Caco-2 (cell line): ENCODE data around the gene SNRPD3. TPM values are rescaled to one million over a fixed set of nuclear protein-coding genes. Genes with fewer than 3 reads are reported as not detected.

Experiments used
- BruUV-seq: library from RNA; stranded (reverse); fragments of 400-500 nt; replicated peaks from 2 replicates; lab custom pipeline; 2021; lab: Mats Ljungman, UMichigan
- CTCF ChIA-PET: fragments of 300-600 bp; sonication (Branson Sonifier 250); formaldehyde crosslinking; loops from one replicate; lab custom pipeline; 2022; ENCODE audit warnings: antibody characterized with exemption; lab: Charles Lee
- POLR2A ChIA-PET: fragments of 300-600 bp; sonication (Branson Sonifier 250); formaldehyde crosslinking; loops from one replicate; lab custom pipeline; 2022; ENCODE audit warnings: antibody characterized with exemption; lab: Charles Lee
- DNase-seq, 2 experiments: peaks; one replicate each; pipeline versions ENCODE4 v3.0.0 to v3.0.0-alpha.2; 2020 to 2022
- H3K27me3 ChIP-seq: replicated peaks from 2 replicates; pipeline ENCODE4 v1.6.0; 2011; ENCODE audit warnings: low read length; ENCODE audit not compliant: control insufficient read depth, insufficient read depth
- H3K36me3 ChIP-seq: 2 replicates; pipeline ENCODE4 v1.5.1; 2011; ENCODE audit warnings: low read length; ENCODE audit not compliant: control insufficient read depth, insufficient read depth
- H3K4me1 ChIP-seq: fragments of 250-450 bp; sonication (Bioruptor Pico); 2 replicates; pipeline ENCODE4 v1.5.1; 2020; ENCODE audit warnings: mild to moderate bottlenecking
- H3K4me3 ChIP-seq: 2 replicates; pipeline ENCODE4 v1.5.1; 2011; ENCODE audit warnings: low read depth, mild to moderate bottlenecking, control low read depth, low read length
- H3K9me3 ChIP-seq: fragments of 250-450 bp; sonication (Bioruptor Pico); 2 replicates; pipeline ENCODE4 v1.5.1; 2020; ENCODE audit warnings: mild to moderate bottlenecking, moderate library complexity
- H3K27ac Mint-ChIP-seq: one replicate; pipeline ENCODE4 v1.8.0; 2022; ENCODE audit warnings: mixed read lengths; ENCODE audit not compliant: unreplicated experiment
- H3K27me3 Mint-ChIP-seq: one replicate; pipeline ENCODE4 v1.8.0; 2022; ENCODE audit warnings: mixed read lengths; ENCODE audit not compliant: insufficient read depth, unreplicated experiment
- H3K36me3 Mint-ChIP-seq: one replicate; pipeline ENCODE4 v1.8.0; 2022; ENCODE audit warnings: mild to moderate bottlenecking, mixed read lengths; ENCODE audit not compliant: insufficient read depth, unreplicated experiment
- H3K4me1 Mint-ChIP-seq: one replicate; pipeline ENCODE4 v1.8.0; 2022; ENCODE audit warnings: low read depth, mixed read lengths; ENCODE audit not compliant: unreplicated experiment
- H3K4me3 Mint-ChIP-seq: one replicate; pipeline ENCODE4 v1.8.0; 2022; ENCODE audit warnings: mild to moderate bottlenecking, moderate library complexity, mixed read lengths; ENCODE audit not compliant: unreplicated experiment
- H3K9me3 Mint-ChIP-seq: one replicate; pipeline ENCODE4 v1.8.0; 2022; ENCODE audit warnings: mixed read lengths; ENCODE audit not compliant: unreplicated experiment
- intact Hi-C: fragments of 100-400 bp; cut with micrococcal nuclease; formaldehyde crosslinking; loops from one replicate; pipeline ENCODE4 v1.10.0; 2022; ENCODE audit not compliant: unreplicated experiment
- total RNA-seq: library from RNA; stranded (reverse); gene quantifications from 2 replicates; pipeline ENCODE4 v1.2.3, GENCODE V29; 2022
- TF ChIP-seq, protein P1 (sequence below), 2 experiments: fragments of 200-600 bp in 1 of 2; IDR thresholded peaks; 1 replicate in 1 of 2; 2 replicates in 1 of 2; pipeline versions ENCODE4 v1.5.1 to v1.8.0; 2011 to 2022; ENCODE audit warnings: antibody characterized with exemption in 1 of 2, control low read depth in 1 of 2, inconsistent platforms in 1 of 2, low read depth in 1 of 2, low read length in 1 of 2, mild to moderate bottlenecking in 1 of 2, moderate library complexity in 1 of 2; ENCODE audit not compliant: insufficient read depth in 1 of 2, severe bottlenecking in 1 of 2, unreplicated experiment in 1 of 2

The SNRPD3 gene
- total RNA-seq, 1 experiment from 2014 or later, result 202 TPM

GRCh38 chr22:24584871-24585411 is 29.1 kb downstream of the SNRPD3 start:
- Mint-ChIP-seq H3K36me3 (peaks cover 22% of the 10 kb centered on the region), H3K27ac (no peak overlapping the region), H3K9me3 (no peaks in the 10 kb centered on the region), H3K4me1 (peaks cover 14% of the 10 kb centered on the region), H3K27me3 (no peaks in the 10 kb centered on the region), H3K4me3 (no peak overlapping the region)
- TF ChIP-seq, protein P1, sequence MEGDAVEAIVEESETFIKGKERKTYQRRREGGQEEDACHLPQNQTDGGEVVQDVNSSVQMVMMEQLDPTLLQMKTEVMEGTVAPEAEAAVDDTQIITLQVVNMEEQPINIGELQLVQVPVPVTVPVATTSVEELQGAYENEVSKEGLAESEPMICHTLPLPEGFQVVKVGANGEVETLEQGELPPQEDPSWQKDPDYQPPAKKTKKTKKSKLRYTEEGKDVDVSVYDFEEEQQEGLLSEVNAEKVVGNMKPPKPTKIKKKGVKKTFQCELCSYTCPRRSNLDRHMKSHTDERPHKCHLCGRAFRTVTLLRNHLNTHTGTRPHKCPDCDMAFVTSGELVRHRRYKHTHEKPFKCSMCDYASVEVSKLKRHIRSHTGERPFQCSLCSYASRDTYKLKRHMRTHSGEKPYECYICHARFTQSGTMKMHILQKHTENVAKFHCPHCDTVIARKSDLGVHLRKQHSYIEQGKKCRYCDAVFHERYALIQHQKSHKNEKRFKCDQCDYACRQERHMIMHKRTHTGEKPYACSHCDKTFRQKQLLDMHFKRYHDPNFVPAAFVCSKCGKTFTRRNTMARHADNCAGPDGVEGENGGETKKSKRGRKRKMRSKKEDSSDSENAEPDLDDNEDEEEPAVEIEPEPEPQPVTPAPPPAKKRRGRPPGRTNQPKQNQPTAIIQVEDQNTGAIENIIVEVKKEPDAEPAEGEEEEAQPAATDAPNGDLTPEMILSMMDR (IDR thresholded peaks at IDR 0.05; ENCODE audit: insufficient read depth in 1 of 2, low read depth in 1 of 2, low read length in 1 of 2, severe bottlenecking in 1 of 2, unreplicated experiment in 1 of 2), result no peak
- H3K27me3 ChIP-seq, result no peaks in the 10 kb centered on the region
- H3K9me3 ChIP-seq, result no peaks in the 10 kb centered on the region
- ChIA-PET CTCF (no interaction called here), POLR2A (interaction anchor here (0.5 kb wide), 1 partner anchor 50 kb away, joined by 12 read pairs; no protein-coding TSS in a partner anchor)
- peaks cover 8% of the 10 kb centered on the region for H3K4me1 ChIP-seq
- no TSS peak for BruUV-seq
- H3K4me3 ChIP-seq, result no peak overlapping the region
- intact Hi-C loops, result no loop called here
- DNase-seq, result no peak
- no peaks in the 10 kb centered on the region; the same call in 1 of the 2 replicates for H3K36me3 ChIP-seq

- intact Hi-C loops, result no loop called here
- H3K9me3 Mint-ChIP-seq, result no peaks in the 10 kb centered on the region
- H3K4me3 Mint-ChIP-seq, result no peak overlapping the region
- POLR2A ChIA-PET, result interaction anchor here (0.5 kb wide), 1 partner anchor 50 kb away, joined by 12 read pairs; no protein-coding TSS in a partner anchor
- H3K4me3 ChIP-seq, result no peak overlapping the region
- TF ChIP-seq, protein P1 (IDR thresholded peaks at IDR 0.05; ENCODE audit: insufficient read depth in 1 of 2, low read depth in 1 of 2, low read length in 1 of 2, severe bottlenecking in 1 of 2, unreplicated experiment in 1 of 2), result no peak
- DNase-seq, result no peak
- no peaks in the 10 kb centered on the region for H3K27me3 ChIP-seq
- H3K36me3 Mint-ChIP-seq, result peaks cover 21% of the 10 kb centered on the region
- H3K27me3 Mint-ChIP-seq, result no peaks in the 10 kb centered on the region
- no peak overlapping the region for H3K27ac Mint-ChIP-seq
- H3K4me1 Mint-ChIP-seq, result peaks cover 9% of the 10 kb centered on the region
- CTCF ChIA-PET, result no interaction called here
- BruUV-seq, result no TSS peak
- H3K9me3 ChIP-seq, result no peaks in the 10 kb centered on the region
- H3K4me1 ChIP-seq, result peaks cover 3% of the 10 kb centered on the region
- no peaks in the 10 kb centered on the region; the same call in 1 of the 2 replicates for H3K36me3 ChIP-seq
Measured at GRCh38 chr22:24585461-24585860, 29.7 kb downstream of the SNRPD3 start.

DNA sequence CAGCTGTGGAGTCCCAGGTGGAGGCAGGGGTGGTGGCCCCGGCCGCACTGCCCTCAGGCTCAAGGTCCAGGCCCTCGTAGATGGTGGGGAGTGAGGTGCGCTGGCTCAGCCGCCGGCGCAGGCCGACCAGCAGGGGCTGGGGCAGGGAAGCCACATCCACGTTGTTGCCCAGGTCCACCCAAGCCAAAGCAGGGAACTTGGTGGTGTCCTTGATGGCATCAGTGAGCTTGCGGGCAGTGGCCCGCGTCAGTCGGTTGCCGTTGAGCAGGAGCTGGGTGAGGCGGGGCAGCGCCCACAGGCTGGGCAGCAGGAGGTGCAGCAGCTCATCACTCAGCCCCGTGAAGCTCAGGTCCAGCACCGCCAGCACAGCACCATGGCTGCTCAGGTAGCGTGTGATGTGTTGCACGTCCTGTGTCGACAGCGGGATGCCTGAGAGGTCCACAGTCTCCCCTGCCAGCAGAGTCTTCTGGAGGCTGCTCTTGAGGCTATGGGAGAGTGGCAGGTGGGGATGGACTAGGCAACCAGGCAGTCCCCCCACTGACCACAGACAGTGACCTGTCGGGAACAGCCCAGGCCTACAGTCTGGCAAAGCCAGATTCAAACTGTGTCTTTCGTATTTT is 30.2 kb downstream of the SNRPD3 start:
- TF ChIP-seq, protein P1 (IDR thresholded peaks at IDR 0.05; ENCODE audit: insufficient read depth in 1 of 2, low read depth in 1 of 2, low read length in 1 of 2, severe bottlenecking in 1 of 2, unreplicated experiment in 1 of 2), result no peak
- Histone ChIP-seq H3K36me3 (no peaks in the 10 kb centered on the region; the same call in 1 of the 2 replicates), H3K9me3 (no peaks in the 10 kb centered on the region), H3K4me1 (no peaks in the 10 kb centered on the region), H3K4me3 (no peak overlapping the region), H3K27me3 (no peaks in the 10 kb centered on the region)
- Mint-ChIP-seq H3K27ac (no peak overlapping the region), H3K36me3 (peaks cover 15% of the 10 kb centered on the region), H3K4me1 (peaks cover 7% of the 10 kb centered on the region), H3K4me3 (no peak overlapping the region), H3K27me3 (no peaks in the 10 kb centered on the region), H3K9me3 (no peaks in the 10 kb centered on the region)
- ChIA-PET CTCF (no interaction called here), POLR2A (no interaction called here)
- no peak for DNase-seq
- BruUV-seq, result no TSS peak
- intact Hi-C loops, result no loop called here
